ENCODE results near the gene STK17B.
"Not testable (repeated sequence)": the region's sequence is repeated elsewhere in the genome, so short reads cannot be mapped to it uniquely, and the experiment has no call there.

The STK17B gene

GRCh38 chr2:196104066-196104465 lies 67.3 kb downstream of the STK17B start:
- TF ChIP-seq Cebpa-rat (IDR thresholded peaks at IDR 0.05) = no peak
- no peak overlapping the region for H3K9ac ChIP-seq
- H3K4me1 ChIP-seq = peaks cover 52% of the 10 kb centered on the region
- H3K4me2 ChIP-seq = peak overlapping the region; percentile 29
- H3K4me3 ChIP-seq = no peak overlapping the region
- no peak overlapping the region for H3K27ac ChIP-seq
- no peaks in the 10 kb centered on the region for H4K20me1 ChIP-seq
- H3K9me3 ChIP-seq = 0 out of 2 replicates have a peak, but pooled peaks cover 4% of the 10 kb centered on the region
- no peaks in the 10 kb centered on the region for H3K27me3 ChIP-seq
- H3K36me3 ChIP-seq = no peaks in the 10 kb centered on the region

- Histone ChIP-seq H3K27ac (0 out of 2 replicates have a peak overlapping the region, but pooled peaks have one; percentile 7), H4K20me1 (no peaks in the 10 kb centered on the region), H3K4me2 (peak overlapping the region; percentile 29), H3K4me3 (no peak overlapping the region), H3K4me1 (peaks cover 52% of the 10 kb centered on the region), H3K36me3 (no peaks in the 10 kb centered on the region), H3K9ac (no peak overlapping the region), H3K27me3 (no peaks in the 10 kb centered on the region), H3K9me3 (0 out of 2 replicates have a peak, but pooled peaks cover 4% of the 10 kb centered on the region)
- no peak for TF ChIP-seq Cebpa-rat (IDR thresholded peaks at IDR 0.05)
These were observed 67.8 kb downstream of the STK17B start for GRCh38 chr2:196103626-196104025.

DNA sequence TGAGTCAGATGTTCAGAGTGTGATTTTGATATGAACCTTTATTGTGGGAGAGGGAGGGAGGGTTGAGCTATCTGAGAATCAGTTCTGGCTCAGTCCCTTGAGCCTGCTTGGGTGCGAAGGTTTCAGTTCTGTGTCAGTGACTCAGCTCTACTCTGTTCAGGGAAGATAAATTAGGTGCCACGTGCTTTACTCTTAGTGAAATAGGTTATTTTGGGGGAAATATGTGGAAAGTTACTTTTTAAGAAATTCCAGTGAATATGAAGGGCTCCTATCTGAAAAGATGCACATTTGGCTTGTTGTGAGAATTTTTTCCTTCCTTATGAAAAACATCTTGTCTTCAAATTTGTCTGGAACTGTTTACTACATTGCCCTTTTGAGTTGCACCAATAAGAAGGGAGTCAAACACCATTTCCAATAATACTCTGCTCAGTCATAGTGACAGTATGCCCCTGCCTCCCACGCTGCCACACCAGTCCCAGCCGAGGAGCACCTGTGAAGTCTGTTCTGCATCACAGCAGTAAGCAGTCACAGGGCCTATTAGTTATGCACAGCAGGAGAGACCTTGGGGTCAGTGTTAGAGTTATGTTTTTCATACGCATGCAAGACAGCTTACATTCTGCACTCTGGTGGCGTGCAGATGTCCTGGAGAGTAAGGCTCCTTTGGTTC lies 69.9 kb downstream of the STK17B start:
- Histone ChIP-seq H3K9ac (no peak overlapping the region), H3K36me3 (no peaks in the 10 kb centered on the region), H3K4me2 (peak overlapping the region; percentile 52), H3K4me3 (no peak overlapping the region), H3K27ac (no peak overlapping the region), H3K4me1 (peaks cover 50% of the 10 kb centered on the region), H3K27me3 (no peaks in the 10 kb centered on the region), H4K20me1 (no peaks in the 10 kb centered on the region), H3K9me3 (no peaks in the 10 kb centered on the region)
- no peak for TF ChIP-seq Cebpa-rat (IDR thresholded peaks at IDR 0.05)

DNA sequence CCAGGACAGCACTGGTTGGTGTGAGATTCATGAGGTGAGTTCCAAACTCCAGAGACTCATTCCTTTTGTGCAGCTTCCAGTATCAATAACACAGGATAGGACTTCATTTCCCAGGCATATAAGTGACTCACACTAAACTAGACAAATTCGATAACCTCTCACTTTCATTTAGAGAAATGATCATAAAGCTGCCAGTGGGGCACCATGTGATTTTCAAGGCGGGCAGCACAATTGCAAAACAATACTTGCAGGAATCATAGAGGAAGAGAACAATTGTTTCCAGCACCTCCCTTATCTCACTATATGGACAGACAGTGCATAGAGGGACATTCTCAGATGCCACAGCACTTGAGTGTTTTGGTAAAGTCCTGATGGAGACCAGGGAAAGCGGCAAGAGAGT lies 71.5 kb downstream of the STK17B start:
- Histone ChIP-seq H3K27me3 (no peaks in the 10 kb centered on the region), H4K20me1 (no peaks in the 10 kb centered on the region), H3K9me3 (0 out of 2 replicates have a peak, but pooled peaks cover 2% of the 10 kb centered on the region), H3K27ac (no peak overlapping the region), H3K9ac (no peak overlapping the region), H3K36me3 (no peaks in the 10 kb centered on the region), H3K4me3 (no peak overlapping the region), H3K4me2 (no peak overlapping the region), H3K4me1 (peaks cover 36% of the 10 kb centered on the region)
- no peak for TF ChIP-seq Cebpa-rat (IDR thresholded peaks at IDR 0.05)

GRCh38 chr2:196097864-196098660 lies 73.3 kb downstream of the STK17B start:
- no peaks in the 10 kb centered on the region for H3K27me3 ChIP-seq
- no peak overlapping the region for H3K27ac ChIP-seq
- no peak overlapping the region for H3K4me3 ChIP-seq
- no peaks in the 10 kb centered on the region for H4K20me1 ChIP-seq
- no peak for TF ChIP-seq Cebpa-rat (IDR thresholded peaks at IDR 0.05)
- no peak overlapping the region for H3K9ac ChIP-seq
- H3K9me3 ChIP-seq = 0 out of 2 replicates have a peak, but pooled peaks cover 3% of the 10 kb centered on the region
- H3K36me3 ChIP-seq = no peaks in the 10 kb centered on the region
- peaks cover 19% of the 10 kb centered on the region for H3K4me1 ChIP-seq
- no peak overlapping the region for H3K4me2 ChIP-seq

DNA sequence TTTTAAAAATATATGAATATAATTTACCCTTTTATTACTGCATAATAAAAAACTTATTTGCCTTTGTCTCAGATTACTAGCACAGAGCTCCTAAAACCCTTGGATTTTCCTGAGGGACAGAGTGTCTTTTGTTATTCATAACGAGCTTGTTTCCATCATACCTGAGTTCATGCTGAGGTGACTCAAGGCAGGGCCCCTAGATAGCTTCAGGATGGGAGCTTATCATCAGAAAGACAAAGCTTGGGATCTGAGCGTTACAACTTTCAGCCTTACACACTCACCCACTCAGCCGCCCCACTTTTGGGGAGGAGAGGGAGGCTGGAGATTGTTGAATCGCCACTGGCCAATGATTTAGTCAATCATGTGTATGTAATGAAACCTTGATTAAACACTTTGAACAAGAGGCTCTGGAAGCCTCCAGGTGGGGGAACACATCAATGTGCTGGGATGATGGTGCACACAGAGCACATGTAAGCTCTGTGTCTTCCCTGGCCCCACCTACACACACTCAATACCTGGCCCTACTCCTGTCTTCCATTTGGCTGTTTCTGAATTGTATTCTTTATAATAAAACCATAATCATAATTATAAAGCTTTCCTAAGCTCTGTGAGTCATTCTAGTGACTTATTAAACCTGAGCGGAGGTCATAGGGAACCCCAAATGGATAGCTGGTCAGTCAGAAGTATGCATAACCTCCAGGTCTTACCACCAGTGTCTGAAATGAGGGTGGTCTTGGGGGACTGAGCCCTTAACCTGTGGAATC lies 74.2 kb downstream of the STK17B start:
- no peaks in the 10 kb centered on the region for H4K20me1 ChIP-seq
- peaks cover 16% of the 10 kb centered on the region for H3K4me1 ChIP-seq
- H3K36me3 ChIP-seq = no peaks in the 10 kb centered on the region
- no peak overlapping the region for H3K9ac ChIP-seq
- H3K27me3 ChIP-seq = no peaks in the 10 kb centered on the region
- TF ChIP-seq Cebpa-rat (IDR thresholded peaks at IDR 0.05) = no peak
- no peak overlapping the region for H3K4me3 ChIP-seq
- no peak overlapping the region for H3K27ac ChIP-seq
- no peak overlapping the region for H3K4me2 ChIP-seq
- 0 out of 2 replicates have a peak, but pooled peaks cover 3% of the 10 kb centered on the region for H3K9me3 ChIP-seq

DNA sequence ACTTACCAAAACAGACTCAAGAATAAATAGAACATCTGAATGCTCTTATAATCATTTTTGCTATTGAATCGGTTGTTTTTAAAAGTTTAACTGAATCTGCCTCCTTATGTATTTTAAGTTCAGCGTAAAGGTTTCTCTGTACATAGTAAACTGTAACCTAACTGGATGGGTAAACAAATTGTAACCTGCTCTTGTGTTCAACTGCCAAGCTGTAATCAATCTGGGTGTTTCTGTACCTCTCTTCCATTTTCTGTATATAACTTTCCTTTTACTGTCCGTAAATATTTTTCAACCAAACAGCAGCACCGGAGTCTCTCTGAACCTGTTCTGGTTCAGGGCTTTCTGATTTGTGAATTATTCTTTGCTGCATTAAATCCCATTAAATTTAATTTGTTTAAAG lies 75.1 kb downstream of the STK17B start:
- no peak overlapping the region for H3K4me2 ChIP-seq
- no peak overlapping the region for H3K4me3 ChIP-seq
- no peak overlapping the region for H3K9ac ChIP-seq
- no peaks in the 10 kb centered on the region for H3K27me3 ChIP-seq
- no peak overlapping the region for H3K27ac ChIP-seq
- H3K4me1 ChIP-seq = peaks cover 7% of the 10 kb centered on the region
- no peaks in the 10 kb centered on the region for H3K36me3 ChIP-seq
- H3K9me3 ChIP-seq = 0 out of 2 replicates have a peak, but pooled peaks cover 3% of the 10 kb centered on the region
- H4K20me1 ChIP-seq = no peaks in the 10 kb centered on the region
- TF ChIP-seq Cebpa-rat (IDR thresholded peaks at IDR 0.05) = no peak

GRCh38 chr2:196089448-196089847 lies 81.9 kb downstream of the STK17B start:
- H3K4me2 ChIP-seq, H3K9ac ChIP-seq, H3K4me3 ChIP-seq, H3K9me3 ChIP-seq, H3K4me1 ChIP-seq, H4K20me1 ChIP-seq, H3K27ac ChIP-seq, H3K36me3 ChIP-seq, H3K27me3 ChIP-seq: not testable (repeated sequence)

- Histone ChIP-seq H3K4me3 (no peak overlapping the region), H3K36me3 (0 out of 2 replicates have a peak, but pooled peaks cover 3% of the 10 kb centered on the region), H3K27me3 (no peaks in the 10 kb centered on the region), H3K27ac (no peak overlapping the region), H3K9me3 (peaks cover 13% of the 10 kb centered on the region), H4K20me1 (no peaks in the 10 kb centered on the region), H3K4me1 (no peaks in the 10 kb centered on the region), H3K4me2 (no peak overlapping the region), H3K9ac (no peak overlapping the region)
- TF ChIP-seq Cebpa-rat (IDR thresholded peaks at IDR 0.05) = no peak
These were observed 83.2 kb downstream of the STK17B start for GRCh38 chr2:196088203-196088602.
